Measurements from ENCODE around the gene SLC7A1. TPM values are rescaled to one million over a fixed set of nuclear protein-coding genes. Genes with fewer than 3 reads are reported as not detected.
A peak's percentile ranks its signal among the peaks of the same experiment; 100 is the strongest.

SLC7A1 gene
- total and polyA plus RNA-seq, 2 of the 13 experiments (the other 11 are each of a cell fraction or from before 2014, with no cell fraction given): 14.5 to 15.3 TPM

DNA sequence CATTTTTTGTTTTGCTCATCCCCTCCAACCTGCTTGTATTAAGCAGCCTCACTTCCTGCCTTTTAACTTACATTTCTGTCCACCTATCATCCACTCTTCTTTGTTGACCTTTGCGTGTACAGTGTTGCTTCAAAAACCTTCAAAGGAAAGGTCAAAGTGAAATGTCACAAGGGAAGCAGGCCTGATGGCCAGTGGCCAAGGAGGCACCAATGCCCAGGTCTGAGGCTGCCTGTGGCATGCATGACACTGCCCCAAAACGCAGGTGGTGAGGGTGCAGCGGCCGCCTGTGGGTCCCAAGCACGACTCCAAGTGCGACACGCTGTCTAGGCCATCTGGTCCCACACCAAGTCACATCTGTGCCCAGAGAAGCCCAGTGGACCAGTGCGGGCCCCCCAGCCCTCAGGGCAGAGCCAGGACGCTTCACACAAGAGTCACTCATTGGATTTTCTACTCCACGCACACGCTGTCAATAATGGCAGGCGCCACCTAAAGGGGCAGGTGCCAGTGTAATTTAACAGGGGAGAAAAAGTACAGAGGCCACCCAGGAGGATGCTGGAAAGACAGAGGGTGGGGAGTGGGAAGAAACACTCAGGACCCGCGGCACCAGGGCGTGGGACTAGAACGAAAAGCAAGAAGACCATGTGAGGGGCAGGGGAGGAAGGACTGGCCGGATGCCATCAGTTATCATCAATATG lies 23.5 kb downstream of the SLC7A1 start (continued):
- TF ChIP-seq, protein P1, sequence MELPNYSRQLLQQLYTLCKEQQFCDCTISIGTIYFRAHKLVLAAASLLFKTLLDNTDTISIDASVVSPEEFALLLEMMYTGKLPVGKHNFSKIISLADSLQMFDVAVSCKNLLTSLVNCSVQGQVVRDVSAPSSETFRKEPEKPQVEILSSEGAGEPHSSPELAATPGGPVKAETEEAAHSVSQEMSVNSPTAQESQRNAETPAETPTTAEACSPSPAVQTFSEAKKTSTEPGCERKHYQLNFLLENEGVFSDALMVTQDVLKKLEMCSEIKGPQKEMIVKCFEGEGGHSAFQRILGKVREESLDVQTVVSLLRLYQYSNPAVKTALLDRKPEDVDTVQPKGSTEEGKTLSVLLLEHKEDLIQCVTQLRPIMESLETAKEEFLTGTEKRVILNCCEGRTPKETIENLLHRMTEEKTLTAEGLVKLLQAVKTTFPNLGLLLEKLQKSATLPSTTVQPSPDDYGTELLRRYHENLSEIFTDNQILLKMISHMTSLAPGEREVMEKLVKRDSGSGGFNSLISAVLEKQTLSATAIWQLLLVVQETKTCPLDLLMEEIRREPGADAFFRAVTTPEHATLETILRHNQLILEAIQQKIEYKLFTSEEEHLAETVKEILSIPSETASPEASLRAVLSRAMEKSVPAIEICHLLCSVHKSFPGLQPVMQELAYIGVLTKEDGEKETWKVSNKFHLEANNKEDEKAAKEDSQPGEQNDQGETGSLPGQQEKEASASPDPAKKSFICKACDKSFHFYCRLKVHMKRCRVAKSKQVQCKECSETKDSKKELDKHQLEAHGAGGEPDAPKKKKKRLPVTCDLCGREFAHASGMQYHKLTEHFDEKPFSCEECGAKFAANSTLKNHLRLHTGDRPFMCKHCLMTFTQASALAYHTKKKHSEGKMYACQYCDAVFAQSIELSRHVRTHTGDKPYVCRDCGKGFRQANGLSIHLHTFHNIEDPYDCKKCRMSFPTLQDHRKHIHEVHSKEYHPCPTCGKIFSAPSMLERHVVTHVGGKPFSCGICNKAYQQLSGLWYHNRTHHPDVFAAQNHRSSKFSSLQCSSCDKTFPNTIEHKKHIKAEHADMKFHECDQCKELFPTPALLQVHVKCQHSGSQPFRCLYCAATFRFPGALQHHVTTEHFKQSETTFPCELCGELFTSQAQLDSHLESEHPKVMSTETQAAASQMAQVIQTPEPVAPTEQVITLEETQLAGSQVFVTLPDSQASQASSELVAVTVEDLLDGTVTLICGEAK (IDR thresholded peaks at IDR 0.05): no peak
- TF ChIP-seq, protein P1 (CRISPR knock-in tag; IDR thresholded peaks at IDR 0.05): peak; percentile 32; the same call in 1 of the 2 replicates
- TF ChIP-seq, protein P2, sequence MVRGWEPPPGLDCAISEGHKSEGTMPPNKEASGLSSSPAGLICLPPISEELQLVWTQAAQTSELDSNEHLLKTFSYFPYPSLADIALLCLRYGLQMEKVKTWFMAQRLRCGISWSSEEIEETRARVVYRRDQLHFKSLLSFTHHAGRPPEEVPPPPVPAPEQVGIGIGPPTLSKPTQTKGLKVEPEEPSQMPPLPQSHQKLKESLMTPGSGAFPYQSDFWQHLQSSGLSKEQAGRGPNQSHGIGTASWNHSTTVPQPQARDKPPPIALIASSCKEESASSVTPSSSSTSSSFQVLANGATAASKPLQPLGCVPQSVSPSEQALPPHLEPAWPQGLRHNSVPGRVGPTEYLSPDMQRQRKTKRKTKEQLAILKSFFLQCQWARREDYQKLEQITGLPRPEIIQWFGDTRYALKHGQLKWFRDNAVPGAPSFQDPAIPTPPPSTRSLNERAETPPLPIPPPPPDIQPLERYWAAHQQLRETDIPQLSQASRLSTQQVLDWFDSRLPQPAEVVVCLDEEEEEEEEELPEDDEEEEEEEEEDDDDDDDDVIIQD (CRISPR knock-in tag; IDR thresholded peaks at IDR 0.05; ENCODE audit: low read depth): peak; percentile 73; the same call in 1 of the 2 replicates
- no peak for TF ChIP-seq ZNF326 (CRISPR knock-in tag; IDR thresholded peaks at IDR 0.05; ENCODE audit: borderline replicate concordance)
- peak; percentile 24; the same call in 1 of the 2 replicates for TF ChIP-seq GATAD1 (CRISPR knock-in tag; IDR thresholded peaks at IDR 0.05)
- no peak for TF ChIP-seq JUND (CRISPR knock-in tag; IDR thresholded peaks at IDR 0.05)
- peak; percentile 47; the same call in 1 of the 2 replicates for TF ChIP-seq MIER3 (CRISPR knock-in tag; IDR thresholded peaks at IDR 0.05; ENCODE audit: borderline replicate concordance)
- TF ChIP-seq, protein P3, sequence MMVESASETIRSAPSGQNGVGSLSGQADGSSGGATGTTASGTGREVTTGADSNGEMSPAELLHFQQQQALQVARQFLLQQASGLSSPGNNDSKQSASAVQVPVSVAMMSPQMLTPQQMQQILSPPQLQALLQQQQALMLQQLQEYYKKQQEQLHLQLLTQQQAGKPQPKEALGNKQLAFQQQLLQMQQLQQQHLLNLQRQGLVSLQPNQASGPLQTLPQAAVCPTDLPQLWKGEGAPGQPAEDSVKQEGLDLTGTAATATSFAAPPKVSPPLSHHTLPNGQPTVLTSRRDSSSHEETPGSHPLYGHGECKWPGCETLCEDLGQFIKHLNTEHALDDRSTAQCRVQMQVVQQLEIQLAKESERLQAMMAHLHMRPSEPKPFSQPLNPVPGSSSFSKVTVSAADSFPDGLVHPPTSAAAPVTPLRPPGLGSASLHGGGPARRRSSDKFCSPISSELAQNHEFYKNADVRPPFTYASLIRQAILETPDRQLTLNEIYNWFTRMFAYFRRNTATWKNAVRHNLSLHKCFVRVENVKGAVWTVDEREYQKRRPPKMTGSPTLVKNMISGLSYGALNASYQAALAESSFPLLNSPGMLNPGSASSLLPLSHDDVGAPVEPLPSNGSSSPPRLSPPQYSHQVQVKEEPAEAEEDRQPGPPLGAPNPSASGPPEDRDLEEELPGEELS (CRISPR knock-in tag; IDR thresholded peaks at IDR 0.05): peak; percentile 83
- TF ChIP-seq, protein P4, sequence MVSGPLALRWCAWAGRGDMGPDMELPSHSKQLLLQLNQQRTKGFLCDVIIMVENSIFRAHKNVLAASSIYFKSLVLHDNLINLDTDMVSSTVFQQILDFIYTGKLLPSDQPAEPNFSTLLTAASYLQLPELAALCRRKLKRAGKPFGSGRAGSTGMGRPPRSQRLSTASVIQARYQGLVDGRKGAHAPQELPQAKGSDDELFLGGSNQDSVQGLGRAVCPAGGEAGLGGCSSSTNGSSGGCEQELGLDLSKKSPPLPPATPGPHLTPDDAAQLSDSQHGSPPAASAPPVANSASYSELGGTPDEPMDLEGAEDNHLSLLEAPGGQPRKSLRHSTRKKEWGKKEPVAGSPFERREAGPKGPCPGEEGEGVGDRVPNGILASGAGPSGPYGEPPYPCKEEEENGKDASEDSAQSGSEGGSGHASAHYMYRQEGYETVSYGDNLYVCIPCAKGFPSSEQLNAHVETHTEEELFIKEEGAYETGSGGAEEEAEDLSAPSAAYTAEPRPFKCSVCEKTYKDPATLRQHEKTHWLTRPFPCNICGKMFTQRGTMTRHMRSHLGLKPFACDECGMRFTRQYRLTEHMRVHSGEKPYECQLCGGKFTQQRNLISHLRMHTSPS (CRISPR knock-in tag; IDR thresholded peaks at IDR 0.05; ENCODE audit: low read depth): peak; percentile 97
- no peak for TF ChIP-seq CENPT (CRISPR knock-in tag; IDR thresholded peaks at IDR 0.05; ENCODE audit: low read depth)
- peak; percentile 86; the same call in 1 of the 2 replicates for TF ChIP-seq FOXK1 (CRISPR knock-in tag; IDR thresholded peaks at IDR 0.05; ENCODE audit: borderline replicate concordance, low read depth)
- peak; percentile 49; the same call in 1 of the 2 replicates for TF ChIP-seq HDAC1 (CRISPR knock-in tag; IDR thresholded peaks at IDR 0.05)
